ENCODE data around the gene ADARB2.
"Not testable (repeated sequence)": the region's sequence is repeated elsewhere in the genome, so short reads cannot be mapped to it uniquely, and the experiment has no call there.

ADARB2 gene

DNA sequence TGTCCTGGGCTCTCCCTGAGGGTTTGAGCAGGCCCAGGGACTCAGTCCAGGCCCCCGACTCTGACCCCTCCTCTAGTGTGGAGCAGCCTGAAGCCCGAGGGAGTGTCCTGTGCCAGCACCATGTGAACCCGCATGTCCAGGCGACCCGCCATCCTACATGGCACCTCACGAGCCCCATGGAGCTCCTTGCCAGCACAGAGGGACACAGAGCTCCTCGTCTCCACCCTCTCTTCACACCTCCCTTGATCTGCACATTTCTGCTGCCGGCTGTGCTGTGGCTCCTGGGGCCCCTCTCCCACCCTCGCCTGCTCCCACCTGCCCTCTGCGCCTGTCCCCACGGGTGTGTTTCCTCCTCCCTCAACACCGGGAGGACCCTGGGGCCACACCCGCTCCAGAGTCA lies 103.5 kb downstream of the ADARB2 start:
- DNase-seq: no peak

- no peak for DNase-seq
Observed at GRCh38 chr10:1632596-1632995, 104.7 kb downstream of the ADARB2 start.

DNA sequence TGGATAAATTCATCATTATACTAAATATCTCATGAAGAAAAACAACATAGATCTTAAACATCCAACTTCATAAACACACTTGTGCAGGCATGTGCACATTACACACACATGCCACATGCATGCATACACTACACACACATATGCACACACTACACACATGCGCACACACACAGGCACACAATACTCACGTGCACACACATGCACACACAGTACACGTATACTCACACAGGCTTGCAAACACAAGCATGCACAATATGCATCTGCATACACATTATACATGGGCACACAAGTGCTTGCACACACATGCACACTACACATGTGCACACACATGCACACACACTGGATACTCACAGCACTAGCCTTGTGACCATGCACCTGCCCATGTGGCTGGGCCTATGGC lies 105.2 kb downstream of the ADARB2 start:
- no peak for DNase-seq

- DNase-seq: no peak
Observed at GRCh38 chr10:1631282-1631681, 106.0 kb downstream of the ADARB2 start.

DNA sequence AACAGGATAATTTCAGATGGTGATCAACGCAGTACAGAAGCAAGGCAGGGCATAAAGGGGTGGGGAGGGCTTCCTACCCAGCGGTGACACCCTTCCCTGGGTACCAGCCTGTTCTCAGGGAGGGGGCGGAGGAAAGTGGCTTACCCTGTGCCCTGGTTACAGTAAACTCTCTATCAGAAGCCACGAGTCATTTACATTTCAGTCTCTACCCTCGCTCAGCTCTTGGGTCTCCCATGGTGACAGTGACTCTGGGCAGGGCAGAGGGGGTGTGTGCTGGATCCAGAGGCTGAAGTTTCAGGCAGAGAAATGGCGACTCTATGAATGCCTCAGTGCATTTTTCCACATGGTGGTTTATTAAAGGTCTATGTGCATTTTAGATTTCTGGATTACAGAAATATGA lies 107.0 kb downstream of the ADARB2 start:
- no peak for DNase-seq

GRCh38 chr10:1629326-1630198 lies 107.8 kb downstream of the ADARB2 start:
- DNase-seq: no peak

GRCh38 chr10:1628757-1629156 lies 108.6 kb downstream of the ADARB2 start:
- no peak for DNase-seq

GRCh38 chr10:1627945-1628344 lies 109.4 kb downstream of the ADARB2 start:
- DNase-seq: no peak

GRCh38 chr10:1626835-1627234 lies 110.5 kb downstream of the ADARB2 start:
- no peak for DNase-seq

DNA sequence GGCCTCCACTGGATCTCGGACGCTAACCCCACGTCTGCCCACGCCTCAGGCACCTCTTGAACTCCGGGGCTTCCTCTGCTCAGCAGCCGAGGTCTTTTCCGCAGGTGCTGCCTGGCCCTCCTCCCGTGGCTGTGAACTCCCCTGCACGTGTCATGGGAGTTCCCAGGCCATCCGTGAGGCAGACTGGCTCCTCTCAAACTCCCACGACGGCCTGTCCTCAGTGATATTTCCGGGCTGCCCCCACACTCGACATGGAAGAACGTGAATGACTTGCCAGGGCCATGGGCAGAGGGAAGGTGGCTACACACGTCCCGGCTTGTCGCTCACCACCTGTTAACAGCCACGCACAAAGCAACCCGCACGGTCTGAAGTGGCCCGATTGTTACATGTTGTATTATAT lies 110.9 kb downstream of the ADARB2 start:
- no peak for DNase-seq

GRCh38 chr10:1625731-1626130 lies 111.6 kb downstream of the ADARB2 start:
- DNase-seq: no peak

GRCh38 chr10:1625079-1625478 lies 112.2 kb downstream of the ADARB2 start:
- no peak for DNase-seq

DNA sequence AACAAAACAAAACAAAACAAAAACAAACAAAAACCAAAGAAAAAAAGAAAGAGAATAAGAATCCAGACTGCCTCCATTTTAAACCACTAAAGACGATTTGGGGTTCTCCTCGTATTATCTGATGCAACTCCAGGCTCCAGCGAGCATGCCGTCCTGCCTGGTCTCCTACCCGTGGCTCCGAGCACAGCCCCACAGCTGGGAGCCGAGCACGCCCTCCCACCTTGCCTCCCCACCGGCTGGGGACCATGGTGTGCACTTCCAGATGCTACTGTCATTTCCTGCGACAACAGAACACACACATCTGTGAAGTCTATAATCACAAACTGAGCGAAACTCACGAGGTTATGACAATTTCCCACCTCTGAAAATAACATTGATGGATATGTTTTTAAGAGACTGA lies 113.1 kb downstream of the ADARB2 start:
- no peak for DNase-seq

- no peak for DNase-seq
Observed at GRCh38 chr10:1620803-1621202, 116.5 kb downstream of the ADARB2 start.

- DNase-seq: not testable (repeated sequence)
Observed at GRCh38 chr10:1617376-1618317, 119.7 kb downstream of the ADARB2 start.

DNA sequence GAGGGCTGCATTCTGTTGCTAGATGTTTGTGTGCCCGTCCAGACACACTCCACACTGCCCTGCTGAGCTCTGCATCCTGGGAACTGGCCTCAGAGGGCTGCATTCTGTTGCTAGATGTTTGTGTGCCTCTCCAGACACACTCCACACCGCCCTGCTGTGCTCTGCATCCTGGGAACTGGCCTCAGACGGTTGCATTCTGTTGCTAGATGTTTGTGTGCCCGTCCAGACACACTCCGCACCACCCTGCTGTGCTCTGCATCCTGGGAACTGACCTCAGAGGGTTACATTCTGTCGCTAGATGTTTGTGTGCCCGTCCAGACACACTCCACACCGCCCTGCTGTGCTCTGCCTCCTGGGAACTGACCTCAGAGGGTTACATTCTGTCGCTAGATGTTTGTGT lies 120.6 kb downstream of the ADARB2 start:
- DNase-seq: not testable (repeated sequence)

DNA sequence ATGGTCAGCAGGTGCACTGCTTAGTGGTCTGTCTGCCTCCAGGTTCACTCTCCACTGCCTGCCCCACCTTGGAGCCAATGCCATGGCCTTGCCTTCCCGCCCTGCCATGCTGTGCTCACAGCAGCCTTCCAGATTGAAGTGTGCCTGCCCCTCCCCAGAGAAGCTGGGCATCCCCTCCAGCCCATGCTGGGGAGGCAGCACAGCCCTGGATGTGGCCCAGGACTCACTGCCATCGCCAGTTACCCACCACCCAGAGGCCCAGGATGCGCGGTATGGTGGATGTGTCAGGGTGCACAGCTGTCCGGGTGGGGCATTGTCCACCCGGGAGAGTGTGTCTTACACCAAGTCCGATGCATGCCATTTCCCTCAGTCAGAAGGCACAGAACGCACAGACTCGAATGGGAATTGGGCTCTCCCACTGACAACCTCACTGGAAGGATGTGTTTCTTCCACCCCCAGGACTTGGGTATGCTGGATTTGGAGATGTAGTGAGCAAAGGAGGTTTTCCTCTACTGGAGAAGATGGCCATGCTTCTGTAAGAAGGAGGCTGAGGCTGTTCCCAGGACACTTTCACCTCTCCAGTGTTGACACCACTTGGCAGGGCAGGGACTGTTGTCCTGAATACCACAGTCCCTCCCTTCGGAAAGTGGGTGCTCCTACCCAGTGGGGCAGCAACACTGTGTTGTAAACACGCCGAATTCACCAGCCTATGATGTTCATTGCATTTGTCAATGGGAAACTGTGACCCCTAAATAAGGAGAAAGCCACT lies 122.0 kb downstream of the ADARB2 start:
- no peak for DNase-seq

DNA sequence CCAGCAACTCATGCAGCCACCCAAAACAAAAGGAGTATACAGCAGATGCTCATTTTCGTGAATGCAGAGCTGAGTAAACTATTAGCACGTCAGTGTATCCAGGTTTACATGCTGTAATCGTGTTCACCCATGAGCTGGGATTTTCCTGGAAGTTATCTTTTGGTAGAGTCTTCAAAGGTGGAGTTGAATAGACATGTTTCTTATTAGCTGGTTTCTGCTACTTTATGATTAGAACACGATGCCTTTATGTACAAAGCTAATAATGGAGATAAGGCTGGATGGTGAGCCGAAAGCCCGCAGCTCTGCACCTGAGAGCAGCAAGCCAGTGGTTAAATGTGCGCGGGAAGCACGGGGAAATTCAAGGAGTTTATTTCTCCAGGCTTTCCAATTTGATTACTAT lies 123.8 kb downstream of the ADARB2 start:
- no peak for DNase-seq

GRCh38 chr10:1612908-1613307 lies 124.4 kb downstream of the ADARB2 start:
- DNase-seq: no peak

- DNase-seq: no peak
Observed at GRCh38 chr10:1611936-1612550, 125.3 kb downstream of the ADARB2 start.

DNA sequence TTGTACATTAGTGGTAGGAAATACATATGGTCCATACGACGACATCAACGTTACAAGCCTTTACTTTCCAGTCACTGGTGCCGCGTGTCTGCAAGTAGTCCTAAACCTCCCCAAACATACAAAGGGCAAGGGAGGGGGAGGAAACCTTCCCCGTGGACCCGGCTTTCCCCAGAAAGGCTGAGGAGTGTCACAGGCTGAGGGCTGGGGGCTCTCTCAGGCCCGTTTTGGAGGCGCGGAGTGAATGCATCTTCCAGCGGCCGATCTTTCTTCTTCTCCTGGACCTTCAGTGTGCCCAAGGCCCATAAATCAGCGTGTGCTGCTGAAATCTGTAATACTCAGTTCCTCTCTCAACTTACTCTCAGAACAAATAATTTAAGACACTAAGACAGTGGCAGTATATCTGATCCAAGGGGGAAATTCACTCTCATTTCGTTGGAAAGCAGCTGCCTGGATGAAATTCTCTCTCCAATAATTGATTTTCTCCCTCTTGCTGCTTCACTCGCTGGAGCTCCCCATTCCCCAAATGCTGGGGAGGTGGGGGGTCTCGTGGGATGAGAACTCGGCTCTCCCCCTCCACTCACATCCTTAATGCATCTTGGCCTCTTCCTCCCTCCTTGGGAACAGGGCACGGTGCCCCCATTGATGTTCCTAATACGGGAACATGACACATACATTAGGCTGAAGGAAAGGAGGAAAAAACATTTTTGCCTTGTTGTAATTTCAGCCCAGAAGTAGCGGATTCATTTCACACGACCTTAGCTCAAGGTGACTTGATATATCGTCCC lies 126.1 kb downstream of the ADARB2 start:
- DNase-seq: no peak

DNA sequence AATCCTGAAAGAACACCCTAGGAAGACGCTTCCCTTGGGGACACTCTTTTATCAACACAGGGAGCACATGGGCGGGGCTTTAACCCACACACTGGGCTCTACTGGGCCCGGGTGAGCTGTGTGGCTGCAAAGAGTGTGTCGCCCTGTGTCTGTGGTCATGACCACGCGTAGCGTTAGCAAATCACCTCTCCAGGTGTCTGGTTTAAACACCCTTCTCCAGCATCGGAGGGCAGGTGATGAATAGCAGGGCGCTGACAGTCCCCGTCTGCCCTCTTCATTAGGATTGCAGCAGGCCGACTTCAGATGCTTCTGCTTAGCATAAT lies 127.7 kb downstream of the ADARB2 start:
- DNase-seq: no peak

Measured in stimulated activated CD4-positive, alpha-beta T cell treated with anti-CD3 and anti-CD28 coated beads, Interleukin-1b, Interleukin-23, amount 100 ng/mL, for 48 hours (primary cell).